NCI-H146 treated with DMSO at 0.1 percent for 48 hours (cell line): ENCODE data around the gene PLA2G4E.

ENCODE experiments used
- DNase-seq: peaks from one replicate; lab custom pipeline; 2025; ENCODE audit not compliant: unreplicated experiment; lab: John Stamatoyannopoulos, UW

PLA2G4E gene

GRCh38 chr15:41993472-41994170 is 27.2 kb downstream of the PLA2G4E start:
- DNase-seq = no peak

- no peak for DNase-seq
Measured at GRCh38 chr15:41992803-41993190, 28.0 kb downstream of the PLA2G4E start.

- no peak for DNase-seq
Measured at GRCh38 chr15:41992151-41992802, 28.6 kb downstream of the PLA2G4E start.

DNA sequence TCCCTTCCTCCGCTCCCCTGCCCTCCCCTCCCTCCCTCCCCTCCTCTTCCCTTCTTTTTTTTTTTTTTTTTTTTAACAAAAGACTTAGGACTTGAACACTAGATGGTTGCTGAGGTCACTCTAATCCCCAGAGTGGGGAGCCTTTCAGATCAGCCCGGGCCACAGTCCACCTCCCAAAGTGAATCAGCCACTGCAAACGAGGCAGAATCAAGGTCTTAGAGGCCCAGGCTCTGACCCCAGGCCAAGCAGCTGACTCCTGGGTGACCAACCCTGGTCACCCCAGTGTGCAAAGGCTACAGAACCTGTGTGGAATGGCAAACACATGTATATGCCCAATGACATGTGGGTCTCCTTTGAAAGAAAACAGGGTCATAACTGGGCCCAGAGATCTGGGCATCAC is 30.2 kb downstream of the PLA2G4E start:
- DNase-seq = no peak

GRCh38 chr15:41990243-41990605 is 30.6 kb downstream of the PLA2G4E start:
- DNase-seq = no peak

- DNase-seq = peak; percentile 27
Measured at GRCh38 chr15:41989573-41990242, 31.1 kb downstream of the PLA2G4E start.

- DNase-seq = no peak
Measured at GRCh38 chr15:41988896-41989572, 31.8 kb downstream of the PLA2G4E start.

DNA sequence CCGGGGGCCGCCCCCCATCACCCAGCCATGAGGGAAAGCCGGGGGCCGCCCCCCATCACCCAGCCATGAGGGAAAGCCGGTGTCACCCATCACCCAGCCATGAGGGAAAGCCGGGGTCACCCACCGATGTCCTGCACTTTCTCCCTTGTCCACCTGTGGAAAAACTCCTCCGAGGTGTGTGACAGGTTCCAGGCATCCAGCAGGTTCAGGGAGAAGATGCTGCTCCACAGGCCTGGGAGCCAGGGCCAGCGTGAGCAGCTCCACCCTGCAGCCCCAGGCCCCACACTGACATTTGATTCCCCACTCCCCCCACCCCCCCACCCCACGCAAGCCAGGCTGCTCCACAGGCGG is 32.9 kb downstream of the PLA2G4E start:
- DNase-seq = no peak

DNA sequence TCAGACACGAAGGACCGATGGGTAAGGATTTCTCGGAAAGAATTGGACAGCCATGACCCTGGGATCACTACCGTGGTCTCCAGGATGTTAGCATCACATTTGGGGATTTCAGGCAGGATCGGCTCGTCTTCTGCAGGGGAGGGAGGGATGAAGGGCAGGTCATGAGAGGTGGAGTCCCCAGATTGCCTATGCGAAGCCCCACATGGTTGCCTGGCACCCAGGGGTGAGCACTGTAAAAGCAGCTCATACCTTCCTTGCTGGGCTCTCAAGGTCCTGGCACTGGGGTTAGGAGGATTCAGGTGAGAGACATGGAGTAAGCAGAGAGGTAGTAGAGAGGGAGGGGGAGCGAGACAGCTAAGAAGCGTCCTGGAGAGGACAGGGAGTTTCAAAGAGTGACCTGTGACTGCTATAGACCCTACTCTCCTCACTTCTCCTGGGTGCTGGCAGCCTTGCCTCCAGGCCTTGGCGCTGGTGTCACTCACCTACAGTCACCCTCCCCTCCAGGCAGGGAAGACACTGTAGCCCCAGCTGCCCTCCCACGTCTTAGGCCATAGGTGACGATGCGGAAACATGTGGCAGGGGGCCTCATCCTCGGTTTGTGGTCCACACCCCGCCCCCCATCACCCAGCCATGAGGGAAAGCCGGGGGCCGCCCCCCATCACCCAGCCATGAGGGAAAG is 33.5 kb downstream of the PLA2G4E start:
- DNase-seq = no peak

DNA sequence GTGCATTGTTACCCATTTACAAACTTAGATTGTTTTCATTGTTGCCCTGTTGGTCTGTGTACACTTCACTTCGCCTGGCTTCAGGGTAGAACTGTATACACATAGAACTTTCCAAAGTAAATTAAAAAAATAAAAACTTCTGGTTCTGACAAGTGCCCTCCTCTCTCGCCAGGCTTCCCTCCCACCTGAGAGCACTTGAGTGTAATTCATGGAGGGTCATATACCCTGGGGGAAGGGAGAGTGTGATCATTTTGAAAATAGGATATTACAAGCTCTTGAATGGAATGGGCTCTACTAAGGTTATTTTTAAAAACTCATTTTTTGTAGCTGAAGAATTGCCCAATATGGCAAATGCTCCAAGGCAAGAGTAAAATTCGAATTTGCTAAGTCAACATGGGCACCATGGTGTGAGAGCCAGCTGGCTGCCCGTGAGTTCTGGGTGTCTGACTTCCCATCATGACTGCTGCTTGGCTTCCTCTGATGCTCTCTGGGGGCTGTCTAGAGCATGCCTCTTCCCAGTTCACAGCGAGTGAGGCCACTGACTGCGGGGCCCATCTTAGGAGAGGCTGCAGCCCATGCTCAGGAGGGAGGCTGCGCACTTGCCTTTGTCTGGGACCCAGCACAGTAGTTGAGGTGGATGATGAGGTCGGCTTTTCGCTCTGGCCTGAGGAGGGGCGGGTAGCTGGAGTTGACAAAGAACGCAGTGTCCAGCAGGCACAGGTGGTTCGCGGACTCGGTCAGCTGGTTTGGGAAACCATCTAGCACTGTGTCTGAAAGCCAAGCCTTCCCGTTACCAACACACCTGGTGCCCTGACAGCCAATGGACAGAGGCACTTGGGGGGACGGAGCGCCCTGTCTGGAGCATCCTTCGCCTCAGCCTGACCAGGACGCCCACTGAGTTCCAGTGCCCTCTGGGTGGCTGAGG is 35.3 kb downstream of the PLA2G4E start:
- no peak for DNase-seq

DNA sequence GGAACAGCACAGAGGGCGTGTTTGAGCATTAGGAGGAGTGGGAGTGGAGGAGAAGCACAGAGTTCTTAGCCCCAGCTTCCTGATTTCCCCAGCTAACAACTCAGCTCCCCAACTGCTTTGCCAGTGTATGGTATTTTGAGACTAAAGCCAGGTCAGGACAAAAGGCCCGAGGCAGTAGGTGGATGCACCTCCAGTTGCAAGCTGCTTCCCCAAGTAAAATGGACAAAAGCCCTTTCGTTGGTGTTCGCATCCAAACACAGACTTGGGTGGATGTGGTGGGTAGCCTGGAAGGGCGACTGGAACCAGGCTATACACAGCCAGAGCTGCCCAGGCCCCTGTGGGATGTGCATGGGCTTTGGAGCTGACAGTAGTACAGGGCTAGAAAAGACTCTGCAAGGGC is 36.2 kb downstream of the PLA2G4E start:
- DNase-seq = no peak

GRCh38 chr15:41983621-41984571 is 36.9 kb downstream of the PLA2G4E start:
- DNase-seq = no peak

GRCh38 chr15:41983221-41983620 is 37.6 kb downstream of the PLA2G4E start:
- no peak for DNase-seq

GRCh38 chr15:41982133-41982930 is 38.5 kb downstream of the PLA2G4E start:
- DNase-seq = no peak

- DNase-seq = no peak
Measured at GRCh38 chr15:41981371-41982132, 39.3 kb downstream of the PLA2G4E start.

GRCh38 chr15:41980654-41981323 is 40.1 kb downstream of the PLA2G4E start:
- no peak for DNase-seq
